ENCODE data around the gene CRYBA1.
A peak's percentile ranks its signal among the peaks of the same experiment; 100 is the strongest.
"Not testable (repeated sequence)": the region's sequence is repeated elsewhere in the genome, so short reads cannot be mapped to it uniquely, and the experiment has no call there.

The CRYBA1 gene

DNA sequence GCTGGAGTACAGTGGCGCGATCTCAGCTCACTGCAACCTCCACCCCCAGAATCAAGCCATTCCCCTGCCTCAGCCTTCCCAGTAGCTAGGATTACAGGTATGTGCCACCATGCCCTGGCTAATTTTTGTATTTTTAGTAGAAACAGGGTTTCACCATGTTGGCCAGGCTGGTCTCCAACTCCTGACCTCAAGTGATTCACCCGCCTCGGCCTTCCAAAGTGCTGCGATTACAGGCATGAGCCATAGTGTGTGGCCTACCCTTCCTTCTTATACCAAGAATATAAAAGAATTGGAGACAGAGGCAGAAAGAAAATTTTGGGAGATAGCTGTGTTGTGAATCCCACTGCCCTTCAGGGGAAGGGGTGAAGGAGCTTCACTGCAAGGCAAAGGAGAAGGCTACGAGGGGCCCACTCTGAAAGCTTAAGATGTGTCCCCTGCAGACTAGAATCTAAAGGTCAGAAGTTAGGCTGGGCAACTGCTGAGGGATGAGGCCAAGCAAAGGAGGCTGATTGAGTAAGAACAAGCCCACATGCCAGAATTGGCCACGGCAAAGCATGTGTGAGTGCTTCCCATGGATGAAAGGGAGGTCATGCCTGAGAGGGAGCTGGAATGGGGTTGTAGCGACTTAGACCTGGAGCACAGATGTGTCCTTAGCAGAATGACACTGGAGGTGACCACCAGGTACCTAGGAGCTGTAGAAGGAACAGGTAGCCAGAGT lies 8.4 kb upstream of the CRYBA1 start:
- DNase-seq = no peak

DNA sequence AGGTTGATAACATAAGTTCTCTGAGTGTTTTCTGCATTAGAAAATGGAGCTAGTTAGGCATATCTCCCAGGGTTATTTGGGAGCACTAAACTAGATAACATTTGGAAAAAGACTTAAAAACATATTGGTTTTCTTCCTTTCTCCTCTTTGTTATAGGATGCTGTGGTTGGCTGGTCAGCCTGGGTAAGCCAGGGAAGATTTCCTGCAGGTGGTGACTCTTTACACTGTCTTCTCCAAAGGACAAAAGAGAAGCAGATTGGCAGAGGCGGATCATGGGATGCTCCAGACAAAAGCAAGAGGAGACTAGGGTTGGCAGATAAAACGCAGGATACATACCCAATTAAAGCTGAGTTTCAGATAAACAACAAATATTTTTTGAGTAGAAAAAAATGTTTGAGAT lies 6.2 kb upstream of the CRYBA1 start:
- peak; percentile 4 for DNase-seq

DNA sequence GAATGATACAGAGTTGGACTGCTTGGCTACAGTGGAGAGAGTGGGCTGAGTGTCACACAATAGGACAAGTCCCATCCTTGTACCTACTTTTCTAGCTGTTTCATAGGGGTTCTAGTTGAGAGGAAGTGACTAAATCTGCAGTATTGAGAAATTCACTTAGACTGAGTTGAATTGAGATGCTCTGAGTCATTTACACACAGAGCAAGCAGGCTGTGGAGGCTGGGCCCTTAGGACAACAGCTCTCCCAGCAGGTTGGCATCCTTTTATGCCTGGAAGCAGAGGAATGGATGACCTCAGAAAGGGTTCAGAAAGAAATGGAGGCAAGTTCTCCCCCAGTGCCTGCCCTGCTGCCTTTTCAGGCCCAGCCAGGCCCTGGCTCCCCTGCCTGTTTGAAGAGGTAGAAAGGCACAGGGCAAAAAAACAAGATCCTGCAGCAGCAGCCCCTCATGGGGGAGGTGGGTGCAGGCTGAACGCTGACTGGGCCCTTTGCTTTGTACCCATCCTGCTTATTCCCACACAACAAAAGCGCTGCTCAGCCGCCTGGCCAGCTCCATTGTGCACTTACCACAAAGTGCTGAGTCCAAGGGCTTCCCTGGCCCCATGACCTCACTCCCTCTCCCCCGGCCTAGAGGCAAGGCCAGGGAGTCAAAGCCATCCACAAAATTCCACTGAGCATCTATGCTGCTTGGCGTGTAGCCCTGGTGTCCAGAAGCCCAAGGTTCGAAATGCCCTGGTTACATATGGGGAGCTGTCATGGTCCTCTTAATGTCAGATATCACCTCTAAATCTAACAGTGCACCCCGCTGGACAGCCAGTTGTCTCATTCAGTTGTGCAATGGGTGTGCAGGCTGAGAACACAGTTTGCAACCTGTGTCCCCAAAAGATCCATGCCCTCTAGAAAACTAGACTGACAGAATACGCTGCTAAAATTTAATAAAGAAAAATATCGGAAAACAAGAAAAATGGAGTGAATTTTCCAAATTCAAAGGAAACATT lies 5.4 kb upstream of the CRYBA1 start:
- DNase-seq = peak; percentile 68

DNA sequence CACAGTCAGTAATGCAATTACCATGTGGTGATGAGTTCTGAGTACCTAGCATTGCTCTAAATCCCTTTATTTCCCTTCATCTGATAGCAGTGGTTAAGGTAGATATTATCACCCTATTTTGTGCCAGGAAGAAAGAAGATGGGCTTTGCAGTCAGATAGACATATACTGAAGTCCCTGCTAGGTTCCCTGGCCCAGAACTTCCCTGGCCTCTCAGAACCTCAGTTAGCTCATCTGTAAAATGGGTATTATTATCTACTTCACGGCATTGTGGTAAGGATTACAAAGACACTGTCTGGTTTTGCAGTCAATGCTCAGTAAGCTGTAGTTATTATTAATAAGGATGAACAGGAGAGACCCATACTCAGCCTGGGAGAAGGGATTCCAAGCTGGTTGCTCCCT lies 4.6 kb upstream of the CRYBA1 start:
- DNase-seq = no peak

DNA sequence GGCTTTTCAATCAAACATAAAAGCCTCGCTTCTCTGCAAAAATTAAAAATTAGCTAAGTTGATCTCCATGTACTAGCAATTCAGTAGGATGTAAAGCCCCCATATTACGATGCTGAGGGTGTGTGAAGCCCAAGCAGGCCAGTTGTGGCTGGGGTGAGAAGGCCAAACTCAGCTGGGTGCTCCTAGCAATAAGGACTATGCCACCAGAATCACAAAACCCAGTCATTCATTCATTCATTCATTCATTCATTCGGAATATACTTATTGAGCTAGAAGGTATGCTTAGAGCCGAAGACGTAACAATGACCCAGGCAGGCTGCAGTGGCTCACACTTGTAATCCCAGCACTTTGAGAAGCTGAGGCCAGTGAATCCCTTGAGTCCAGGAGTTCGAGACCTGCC lies 3.9 kb upstream of the CRYBA1 start:
- no peak for DNase-seq

DNA sequence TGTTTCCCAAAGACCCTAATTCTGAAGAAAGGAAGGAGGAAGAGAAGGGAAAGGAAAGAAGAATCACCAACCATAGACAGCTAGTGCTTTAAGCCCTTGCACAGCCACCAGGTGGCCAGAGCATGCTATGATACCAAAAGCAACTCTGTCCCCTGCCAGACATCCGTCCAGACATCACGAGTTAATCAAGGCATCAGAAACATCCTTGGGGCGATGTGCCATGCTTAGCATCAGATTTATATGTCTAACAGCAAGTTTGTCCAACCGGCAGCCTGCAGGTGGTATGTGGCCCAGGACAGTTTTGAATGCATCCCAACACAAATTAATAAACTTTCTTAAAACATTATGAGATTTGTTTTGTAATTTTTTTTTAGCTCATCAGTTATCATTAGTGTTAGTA lies 2.9 kb upstream of the CRYBA1 start:
- DNase-seq = peak; percentile 18

DNA sequence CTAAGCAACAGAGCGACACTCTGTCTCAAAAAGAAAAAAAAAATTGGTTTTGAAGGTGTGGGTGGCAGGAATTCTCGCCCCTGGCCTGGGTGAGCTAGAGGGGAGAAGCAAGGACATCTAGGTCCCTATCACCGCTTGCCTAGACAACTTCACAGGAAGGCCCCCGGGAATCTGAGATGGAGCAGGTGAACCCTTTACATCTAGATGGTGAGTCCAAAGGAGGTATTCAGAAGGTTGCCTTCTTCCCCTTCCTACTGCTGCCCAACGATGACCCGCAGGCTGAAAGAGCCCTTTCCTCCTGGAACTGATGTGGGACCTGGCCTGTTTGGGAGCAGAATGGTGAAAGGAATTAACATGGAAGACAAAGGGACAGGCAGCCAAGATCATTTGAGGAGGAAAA lies 1.3 kb upstream of the CRYBA1 start:
- DNase-seq = no peak

DNA sequence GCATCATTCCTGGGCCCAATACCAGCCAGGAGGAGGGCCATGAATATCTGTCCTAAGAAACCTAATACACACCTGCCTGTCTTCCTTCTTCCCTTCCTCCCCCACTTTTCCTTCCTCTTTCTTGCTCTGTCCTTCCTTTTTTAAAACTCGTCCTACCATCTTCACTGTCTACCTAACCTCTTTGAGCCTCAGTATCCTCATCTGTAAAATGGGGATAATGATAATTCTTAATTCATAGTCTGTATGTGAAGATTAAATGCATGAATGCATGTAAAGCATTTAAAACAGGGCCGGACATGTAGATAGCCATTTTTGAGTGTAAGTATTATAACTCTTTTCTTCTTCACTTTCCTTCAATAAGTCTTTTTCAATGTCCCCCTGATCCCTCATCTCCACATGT lies 560 bp downstream of the CRYBA1 start:
- no peak for DNase-seq

DNA sequence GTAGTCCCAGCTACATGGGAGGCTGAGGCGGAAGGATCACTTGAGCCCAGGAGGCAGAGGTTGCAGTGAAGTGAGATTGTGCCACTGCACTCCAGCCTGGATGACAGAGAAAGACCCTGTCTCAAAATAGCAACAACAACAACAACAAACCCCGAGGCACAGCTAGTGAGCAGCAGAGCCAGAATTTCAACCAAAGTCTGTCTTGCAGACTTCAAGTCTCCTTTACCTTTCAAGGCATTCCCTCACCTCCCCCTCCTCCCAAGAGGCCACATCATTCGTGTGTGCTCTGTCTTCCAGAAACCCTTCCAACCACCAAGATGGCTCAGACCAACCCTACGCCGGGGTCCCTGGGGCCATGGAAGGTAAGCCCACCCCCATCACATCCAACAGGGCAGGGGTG lies 2.2 kb downstream of the CRYBA1 start:
- no peak for DNase-seq

DNA sequence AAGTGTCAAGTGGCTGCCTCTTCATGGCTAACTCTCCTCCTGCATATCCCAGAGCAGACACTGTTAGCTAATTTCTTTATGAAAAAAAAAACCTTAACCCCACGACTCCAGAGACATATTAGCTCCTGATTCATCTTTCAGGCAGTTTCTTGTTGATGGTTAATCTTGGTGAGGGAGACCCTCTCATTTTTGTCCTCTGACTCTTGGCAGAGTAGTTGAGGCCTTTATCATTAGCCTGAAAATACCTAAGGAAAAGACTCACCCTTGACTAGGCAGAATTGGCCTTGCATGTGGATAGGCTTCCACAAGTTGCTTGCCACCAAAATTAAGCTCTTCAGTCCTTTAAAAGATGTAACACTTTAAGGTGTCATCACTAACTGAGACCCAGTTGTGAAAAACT lies 4.0 kb downstream of the CRYBA1 start:
- DNase-seq = no peak

DNA sequence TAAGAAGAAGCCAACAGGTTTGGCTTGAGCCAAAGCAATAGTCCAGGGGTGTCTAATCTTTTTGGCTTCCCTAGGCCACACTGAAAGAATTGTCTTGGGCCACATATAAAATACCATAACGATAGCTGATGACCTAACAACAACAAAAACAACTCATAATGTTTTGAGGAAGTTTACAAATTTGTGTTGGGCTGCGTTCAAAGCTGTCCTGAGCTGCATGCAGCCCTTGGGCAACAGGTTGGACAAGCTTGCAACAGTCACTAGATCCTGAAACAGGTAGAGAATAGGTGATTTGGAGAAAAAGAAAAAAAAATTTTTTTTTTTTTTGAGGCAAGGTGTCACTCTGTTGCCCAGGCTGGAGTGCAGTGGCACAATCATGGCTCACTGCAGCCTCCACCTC lies 4.5 kb downstream of the CRYBA1 start:
- DNase-seq = no peak

DNA sequence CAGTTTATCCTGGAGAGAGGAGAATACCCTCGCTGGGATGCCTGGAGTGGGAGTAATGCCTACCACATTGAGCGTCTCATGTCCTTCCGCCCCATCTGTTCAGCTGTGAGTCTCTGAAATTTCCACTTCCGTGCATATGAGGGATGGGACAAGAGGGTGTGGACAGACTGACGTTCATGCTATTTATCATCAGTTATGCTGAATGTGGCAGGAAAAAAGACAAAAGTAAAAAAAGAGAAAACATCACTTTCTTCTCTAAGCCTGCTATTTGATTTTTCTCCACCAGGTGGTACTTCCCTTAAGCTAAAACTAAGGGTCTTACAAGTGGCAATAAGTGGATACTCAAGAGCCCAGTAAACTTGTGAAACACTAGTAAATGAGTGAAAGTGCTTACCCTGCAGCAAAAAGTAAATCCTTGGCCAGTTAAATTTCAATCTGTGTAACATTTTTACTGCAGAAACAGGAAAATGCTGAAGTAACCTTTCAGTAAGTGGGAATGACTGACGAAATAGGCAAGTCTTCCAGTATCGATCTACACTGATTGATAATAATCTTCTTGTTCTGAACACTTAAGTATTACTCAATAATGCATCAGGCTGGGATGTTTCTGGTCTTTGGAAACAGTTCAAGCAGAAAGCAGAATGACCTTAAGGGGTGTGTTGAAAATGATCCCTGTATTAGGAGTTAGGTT lies 5.6 kb downstream of the CRYBA1 start:
- DNase-seq = peak; percentile 27

DNA sequence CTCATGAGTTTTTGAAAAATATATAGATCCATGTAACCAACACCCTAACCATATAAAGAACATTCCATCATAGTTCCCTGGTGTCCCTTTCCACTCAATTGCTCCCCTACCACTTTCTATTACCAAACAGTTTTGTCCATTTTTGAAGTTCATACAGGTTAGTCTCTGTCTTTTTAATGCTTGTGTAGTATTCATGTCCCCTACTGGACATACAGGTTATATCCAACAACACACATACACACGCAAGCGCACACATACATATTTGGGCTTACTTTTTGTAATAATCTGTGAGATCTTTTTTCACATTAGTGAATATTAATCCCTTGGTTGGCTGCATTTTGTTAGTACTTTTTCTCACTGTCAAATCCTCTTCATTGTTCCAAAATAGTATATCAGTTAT lies 6.4 kb downstream of the CRYBA1 start:
- DNase-seq = no peak

DNA sequence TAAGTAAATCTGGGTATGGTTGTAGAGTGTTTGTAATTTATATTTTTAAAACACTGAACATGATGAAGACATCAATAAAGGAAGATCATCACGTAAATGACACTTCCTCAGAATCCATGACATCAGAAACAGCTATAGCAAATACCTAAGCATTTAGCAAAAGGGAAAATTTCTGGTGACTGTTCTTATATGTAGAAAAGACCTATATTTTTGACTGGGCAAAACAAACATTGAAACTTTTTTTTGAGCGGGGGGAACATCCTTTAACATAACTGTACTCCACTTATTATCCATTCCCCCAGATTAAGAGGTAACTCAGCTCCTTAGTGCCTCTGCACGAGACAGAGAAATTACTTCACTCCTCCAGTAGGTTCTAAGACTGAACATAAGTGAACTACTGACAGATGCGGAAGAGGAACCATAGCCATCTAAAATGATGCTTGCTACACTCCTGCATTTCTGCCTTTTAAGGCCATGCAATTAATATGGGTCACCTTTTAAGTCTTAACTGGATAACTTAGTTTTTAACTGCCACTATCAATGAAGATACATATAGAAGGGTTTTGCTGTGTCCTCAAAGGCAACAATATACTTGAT lies 9.4 kb downstream of the CRYBA1 start:
- no peak for DNase-seq

DNA sequence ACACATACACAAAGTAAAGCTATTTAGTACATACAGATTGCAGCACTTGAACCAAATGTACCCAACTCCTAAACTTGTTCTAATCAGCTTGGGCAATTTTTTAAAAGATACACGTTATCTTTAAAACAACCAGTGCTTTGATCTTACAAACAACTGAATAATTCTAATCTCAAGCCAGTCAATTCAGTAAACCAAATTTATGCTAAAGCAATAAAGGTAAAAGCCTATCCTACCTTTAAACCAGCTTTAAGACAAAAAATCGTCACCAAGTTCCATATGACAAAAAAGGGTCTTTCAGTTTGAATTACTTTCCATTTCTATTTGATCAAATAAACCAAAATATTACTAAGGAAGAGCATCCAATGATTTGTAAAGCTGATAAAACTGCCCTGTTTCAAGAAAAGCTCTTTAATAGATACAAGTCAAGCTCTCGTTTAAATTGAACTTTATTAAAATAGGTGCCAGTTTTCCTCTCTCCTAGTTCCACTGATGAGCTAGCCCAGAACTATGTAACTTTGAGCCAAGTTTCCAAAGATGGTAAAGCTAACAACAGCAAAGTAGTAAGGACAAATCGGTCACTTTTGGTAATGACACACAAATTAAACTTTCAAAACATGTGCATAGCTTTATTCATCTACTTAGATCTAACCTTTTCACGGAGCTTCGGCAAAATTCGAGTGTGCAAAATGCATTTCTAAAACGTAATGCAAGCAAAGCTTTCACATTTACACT lies 10.2 kb downstream of the CRYBA1 start:
- no peak for DNase-seq

DNA sequence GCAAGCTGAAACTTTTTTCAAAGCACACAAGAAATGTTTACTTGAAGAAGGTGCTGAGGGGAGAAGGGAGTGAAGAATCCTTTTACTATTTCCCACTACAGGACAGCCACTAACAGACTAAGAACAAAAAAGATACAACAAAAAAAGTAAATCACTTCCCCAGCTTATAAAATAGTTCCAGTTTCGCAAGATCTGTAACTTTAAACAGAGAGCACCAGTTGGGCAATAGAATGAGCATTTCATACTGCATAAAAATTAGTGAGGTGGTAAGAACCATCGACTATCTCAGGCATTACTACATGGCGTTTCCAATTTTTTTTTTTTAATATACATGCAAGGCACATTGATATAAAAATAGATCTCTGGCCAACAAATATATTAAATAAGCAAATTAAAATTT lies 11.1 kb downstream of the CRYBA1 start:
- no peak for DNase-seq

DNA sequence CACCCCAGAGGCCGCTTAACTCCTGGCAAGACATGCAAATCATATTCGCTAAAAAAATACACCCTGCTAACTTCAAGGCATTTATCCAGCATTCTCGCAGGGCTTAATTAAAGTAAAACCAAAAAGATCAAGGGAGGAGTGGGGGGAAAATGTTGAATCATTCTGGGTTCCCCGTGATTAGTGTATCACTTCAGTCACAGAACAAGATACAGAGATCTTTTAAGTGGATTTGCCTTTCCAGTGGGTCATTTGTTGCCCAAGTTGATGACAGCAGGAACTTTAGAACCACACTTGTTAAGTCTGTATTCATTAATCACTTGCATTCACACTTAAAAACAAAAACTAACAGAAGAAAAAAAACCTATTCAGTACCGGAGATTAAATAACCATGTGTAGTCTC lies 17.3 kb downstream of the CRYBA1 start:
- no peak for DNase-seq

DNA sequence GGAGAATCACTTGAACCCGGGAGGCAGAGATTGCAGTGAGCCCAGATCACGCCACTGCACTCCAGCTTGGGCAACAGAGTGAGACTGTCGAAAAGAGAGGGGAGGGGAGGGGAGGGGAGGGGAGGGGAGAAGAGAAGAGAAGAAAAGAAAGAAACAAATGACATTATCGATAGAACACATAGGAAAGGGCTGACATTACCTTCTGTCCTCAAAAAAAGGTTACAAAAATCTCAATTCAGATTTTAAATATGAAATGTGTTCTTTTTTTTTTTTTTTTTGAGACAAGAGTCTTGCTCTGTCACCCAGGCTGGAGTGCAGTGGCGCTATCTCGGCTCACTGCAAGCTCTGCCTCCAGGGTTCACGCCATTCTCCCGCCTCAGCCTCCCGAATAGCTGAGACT lies 25.3 kb downstream of the CRYBA1 start:
- DNase-seq = not testable (repeated sequence)

DNA sequence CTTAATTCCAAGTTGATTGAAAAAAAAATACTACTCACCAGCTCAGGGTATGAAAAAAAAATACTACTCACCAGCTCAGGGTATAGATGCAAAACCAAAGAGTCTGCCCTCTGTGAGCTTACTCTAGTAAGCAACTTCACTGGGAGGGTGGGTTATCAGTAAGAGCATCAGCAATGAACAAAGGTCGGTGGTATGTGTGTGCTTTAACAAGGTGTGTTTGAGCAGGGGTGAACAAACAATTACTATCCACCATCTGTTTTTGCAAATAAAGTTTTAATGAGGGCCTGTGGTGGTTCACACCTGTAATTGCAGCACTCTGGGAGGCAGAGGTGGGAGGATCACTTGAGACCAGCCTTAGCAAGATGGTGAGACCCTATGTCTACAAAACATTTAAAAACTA lies 27.3 kb downstream of the CRYBA1 start:
- DNase-seq = no peak

DNA sequence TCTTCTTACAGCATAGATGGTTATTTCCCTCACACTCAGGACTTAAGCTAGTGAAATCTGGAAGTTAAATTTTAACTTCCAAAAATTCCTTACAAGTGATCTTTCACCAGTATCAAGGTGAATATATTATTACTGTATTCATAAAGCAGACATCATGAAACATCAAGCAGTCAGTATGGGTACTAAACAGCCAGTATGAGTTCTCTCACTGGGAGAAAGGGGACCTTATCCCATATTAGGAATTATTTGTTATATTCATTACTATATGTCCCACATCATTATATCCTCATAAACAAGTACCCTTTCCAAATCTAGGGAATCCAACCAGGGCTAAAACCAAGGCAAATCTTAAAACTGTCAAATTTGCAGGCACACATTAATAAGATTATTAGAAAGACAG lies 32.0 kb downstream of the CRYBA1 start:
- no peak for DNase-seq

DNA sequence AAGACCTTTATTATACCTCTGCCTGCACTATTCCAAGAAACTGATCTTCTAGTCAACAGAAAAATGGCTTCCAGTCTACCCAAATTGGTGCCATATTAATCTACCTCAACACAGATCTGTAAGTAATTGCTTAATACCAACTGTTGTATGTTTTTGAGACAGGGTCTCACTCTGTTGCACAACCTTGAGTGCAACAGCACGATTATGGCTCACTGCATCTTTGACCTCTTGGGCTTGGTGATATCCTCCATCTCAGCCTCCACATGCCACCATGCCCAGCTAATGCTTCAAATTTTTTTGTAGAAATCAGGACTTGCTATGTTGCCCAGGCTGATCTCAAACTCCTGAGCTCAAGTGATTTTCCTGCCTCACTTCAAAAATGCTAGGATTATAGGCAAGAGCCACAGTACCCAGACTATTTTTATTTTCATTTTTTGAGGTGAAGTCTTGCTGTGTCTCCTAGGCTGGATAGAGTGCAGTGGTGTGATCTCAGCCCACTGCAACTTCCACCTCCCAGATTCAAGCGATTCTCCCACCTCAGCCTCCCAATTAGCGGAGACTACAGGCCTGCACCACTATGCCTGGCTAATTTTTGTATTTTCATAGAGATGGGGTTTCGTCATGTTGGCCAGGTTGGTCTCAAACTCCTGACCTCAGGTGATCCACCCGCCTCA lies 32.9 kb downstream of the CRYBA1 start:
- no peak for DNase-seq

DNA sequence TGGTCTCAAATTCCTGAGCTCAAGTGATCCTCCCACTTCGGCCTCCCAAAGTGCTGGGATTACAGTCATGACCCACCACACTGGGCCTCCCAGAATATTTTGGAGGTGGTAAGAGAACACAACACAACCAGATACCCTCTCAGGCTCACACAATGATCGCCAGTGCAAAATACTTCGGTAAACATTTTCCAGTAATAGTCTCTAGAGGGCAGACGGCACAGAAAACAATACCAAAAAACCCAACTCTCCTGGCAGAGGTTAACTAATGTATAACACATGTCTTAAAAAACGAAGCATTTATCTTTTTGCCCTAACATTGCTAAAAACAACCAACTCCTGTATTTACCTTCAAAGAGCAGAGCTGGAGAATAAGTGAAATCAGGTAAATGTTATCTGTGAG lies 36.8 kb downstream of the CRYBA1 start:
- no peak for DNase-seq

All from DMS53 (cell line).